Ectodermal cell (in vitro differentiated cells): Measurements from ENCODE around the gene C22orf42.

ENCODE experiments used
- H3K27ac ChIP-seq: 2 replicates; pipeline ENCODE4 v1.7.0; 2013; ENCODE audit warnings: mild to moderate bottlenecking, low read depth, low read length; ENCODE audit not compliant: insufficient read depth, poor library complexity, severe bottlenecking
- H3K27me3 ChIP-seq: 2 replicates; pipeline ENCODE4 v1.7.0; 2013; ENCODE audit warnings: mild to moderate bottlenecking, low read length; ENCODE audit not compliant: insufficient read depth, control insufficient read depth, poor library complexity, severe bottlenecking
- H3K36me3 ChIP-seq: one replicate; pipeline ENCODE4 v1.7.0; 2013; ENCODE audit warnings: low read length; ENCODE audit not compliant: control insufficient read depth, insufficient read depth
- H3K4me1 ChIP-seq: one replicate; pipeline ENCODE4 v1.7.0; 2013; ENCODE audit warnings: low read length; ENCODE audit not compliant: control insufficient read depth, insufficient read depth
- H3K4me3 ChIP-seq: 2 replicates; pipeline ENCODE4 v1.7.0; 2013; ENCODE audit warnings: low read depth, low read length, control low read depth; ENCODE audit not compliant: insufficient read depth
- H3K9me3 ChIP-seq: 2 replicates; pipeline ENCODE4 v1.7.0; 2013; ENCODE audit warnings: mild to moderate bottlenecking, low read length, moderate library complexity; ENCODE audit not compliant: control insufficient read depth
- WGBS, 2 experiments: methylation state at CpG; one replicate each; pipeline ENCODE4 v1.1.7; 2013; ENCODE audit warnings: missing lambda C conversion rate in 2 of 2; 5-methylcytosine and 5-hydroxymethylcytosine counted together

Gene C22orf42

GRCh38 chr22:32106930-32107329, 52.2 kb downstream of the C22orf42 start:
- H3K4me3 ChIP-seq: no peak overlapping the region
- H3K27me3 ChIP-seq: no peaks in the 10 kb centered on the region
- no peaks in the 10 kb centered on the region for H3K9me3 ChIP-seq
- H3K27ac ChIP-seq: no peak overlapping the region
- 27 to 54% methylated on average over 1 of the region's 1 CpG for WGBS, 2 experiments
- no peaks in the 10 kb centered on the region for H3K4me1 ChIP-seq
- no peaks in the 10 kb centered on the region for H3K36me3 ChIP-seq

GRCh38 chr22:32103658-32104315, 55.3 kb downstream of the C22orf42 start:
- WGBS, 2 experiments: 72% methylated on average over 2 of the region's 2 CpGs

GRCh38 chr22:32100711-32101110, 58.4 kb downstream of the C22orf42 start:
- no peak overlapping the region for H3K4me3 ChIP-seq
- H3K9me3 ChIP-seq: no peaks in the 10 kb centered on the region
- H3K27me3 ChIP-seq: peaks cover 3% of the 10 kb centered on the region
- 55 to 73% methylated on average over 1 of the region's 1 CpG for WGBS, 2 experiments
- no peak overlapping the region for H3K27ac ChIP-seq
- H3K36me3 ChIP-seq: no peaks in the 10 kb centered on the region
- H3K4me1 ChIP-seq: no peaks in the 10 kb centered on the region

More at GRCh38 chr22:32103658-32104315, 55.3 kb downstream of the C22orf42 start:
- no peaks in the 10 kb centered on the region for H3K9me3 ChIP-seq
- H3K4me1 ChIP-seq: no peaks in the 10 kb centered on the region
- no peak overlapping the region for H3K27ac ChIP-seq
- H3K36me3 ChIP-seq: no peaks in the 10 kb centered on the region
- no peak overlapping the region for H3K4me3 ChIP-seq
- H3K27me3 ChIP-seq: peaks cover 3% of the 10 kb centered on the region
